VCaP (cell line): ENCODE data around the gene ACYP1.

Source experiments
- H3K27ac ChIP-seq: fragments of 450-650 bp; 2 replicates; pipeline ENCODE4 v1.5.1; 2017
- TF ChIP-seq, protein P1 (sequence below): fragments of 450-650 bp; conservative IDR thresholded peaks from 2 replicates; pipeline ENCODE4 v1.5.1; 2017; ENCODE audit warnings: mild to moderate bottlenecking, moderate library complexity

ACYP1 gene

DNA sequence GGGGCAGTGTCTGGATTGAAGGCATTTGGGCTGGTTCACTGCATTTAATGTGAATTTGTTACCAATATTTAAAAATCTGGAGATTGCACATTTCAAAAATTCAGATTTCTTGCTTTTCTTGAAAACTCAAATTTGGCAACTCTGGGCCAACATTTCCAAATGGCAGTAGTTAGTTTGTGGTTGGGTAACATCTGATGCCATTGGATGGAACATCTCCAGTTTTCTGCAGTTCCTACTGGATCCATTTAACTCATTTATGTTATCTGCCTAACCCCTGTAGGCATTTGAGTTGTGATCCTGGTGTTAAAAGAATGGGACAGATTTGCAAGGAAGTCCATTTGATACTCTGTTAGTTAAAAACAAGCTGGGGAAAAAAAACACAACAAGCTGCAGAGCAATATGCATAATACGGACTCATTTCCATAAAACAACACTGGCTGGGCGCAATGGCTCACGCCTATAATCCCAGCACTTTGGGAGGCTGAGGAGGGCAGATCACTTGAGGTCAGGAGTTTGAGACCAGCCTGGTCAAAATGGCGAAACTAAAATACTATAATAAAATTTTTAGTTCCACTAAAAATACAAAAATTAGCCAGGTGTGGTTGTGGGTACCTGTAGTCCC, 53.2 kb downstream of the ACYP1 start:
- TF ChIP-seq, protein P1, sequence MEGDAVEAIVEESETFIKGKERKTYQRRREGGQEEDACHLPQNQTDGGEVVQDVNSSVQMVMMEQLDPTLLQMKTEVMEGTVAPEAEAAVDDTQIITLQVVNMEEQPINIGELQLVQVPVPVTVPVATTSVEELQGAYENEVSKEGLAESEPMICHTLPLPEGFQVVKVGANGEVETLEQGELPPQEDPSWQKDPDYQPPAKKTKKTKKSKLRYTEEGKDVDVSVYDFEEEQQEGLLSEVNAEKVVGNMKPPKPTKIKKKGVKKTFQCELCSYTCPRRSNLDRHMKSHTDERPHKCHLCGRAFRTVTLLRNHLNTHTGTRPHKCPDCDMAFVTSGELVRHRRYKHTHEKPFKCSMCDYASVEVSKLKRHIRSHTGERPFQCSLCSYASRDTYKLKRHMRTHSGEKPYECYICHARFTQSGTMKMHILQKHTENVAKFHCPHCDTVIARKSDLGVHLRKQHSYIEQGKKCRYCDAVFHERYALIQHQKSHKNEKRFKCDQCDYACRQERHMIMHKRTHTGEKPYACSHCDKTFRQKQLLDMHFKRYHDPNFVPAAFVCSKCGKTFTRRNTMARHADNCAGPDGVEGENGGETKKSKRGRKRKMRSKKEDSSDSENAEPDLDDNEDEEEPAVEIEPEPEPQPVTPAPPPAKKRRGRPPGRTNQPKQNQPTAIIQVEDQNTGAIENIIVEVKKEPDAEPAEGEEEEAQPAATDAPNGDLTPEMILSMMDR, result no peak
- H3K27ac ChIP-seq, result no peak overlapping the region

DNA sequence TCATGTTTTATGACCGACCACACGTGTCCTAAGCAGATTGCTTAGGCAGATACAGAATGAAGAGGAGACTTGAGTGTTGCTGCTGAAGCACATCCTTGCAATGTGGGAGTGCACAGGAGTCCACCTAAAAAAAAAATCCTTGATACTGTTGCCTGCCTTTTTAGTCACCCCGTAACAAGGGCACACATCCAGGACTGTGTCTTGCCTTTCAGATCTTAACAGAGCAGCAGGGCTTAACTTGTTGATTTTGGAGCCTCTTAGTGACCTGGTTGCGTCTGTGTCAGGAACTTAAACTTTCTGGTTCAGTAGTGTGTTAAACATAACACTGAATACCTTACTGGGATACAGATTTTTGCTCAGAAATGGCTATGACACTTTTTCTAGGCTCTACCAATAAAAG, 54.6 kb downstream of the ACYP1 start:
- no peak overlapping the region for H3K27ac ChIP-seq
- TF ChIP-seq, protein P1, result no peak

DNA sequence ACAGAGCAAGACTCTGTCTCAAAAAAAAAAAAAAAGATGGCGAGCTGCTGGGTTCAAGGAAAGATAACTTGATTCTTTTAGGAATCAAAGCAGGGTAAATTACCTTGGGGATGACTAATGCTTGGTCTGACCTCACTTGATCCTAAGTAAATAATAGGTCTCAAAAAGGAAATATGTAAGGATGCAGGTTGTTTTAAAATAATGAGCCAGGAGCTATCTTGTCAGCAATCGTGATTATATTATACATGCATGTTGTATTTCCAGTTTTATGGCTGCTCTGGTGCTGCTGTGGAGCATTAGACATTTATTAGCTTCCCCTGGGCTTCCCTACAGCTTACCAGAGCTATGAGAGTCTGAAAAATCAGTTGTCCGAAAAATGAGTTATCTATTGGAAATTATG, 58.5 kb downstream of the ACYP1 start:
- H3K27ac ChIP-seq, result no peak overlapping the region

DNA sequence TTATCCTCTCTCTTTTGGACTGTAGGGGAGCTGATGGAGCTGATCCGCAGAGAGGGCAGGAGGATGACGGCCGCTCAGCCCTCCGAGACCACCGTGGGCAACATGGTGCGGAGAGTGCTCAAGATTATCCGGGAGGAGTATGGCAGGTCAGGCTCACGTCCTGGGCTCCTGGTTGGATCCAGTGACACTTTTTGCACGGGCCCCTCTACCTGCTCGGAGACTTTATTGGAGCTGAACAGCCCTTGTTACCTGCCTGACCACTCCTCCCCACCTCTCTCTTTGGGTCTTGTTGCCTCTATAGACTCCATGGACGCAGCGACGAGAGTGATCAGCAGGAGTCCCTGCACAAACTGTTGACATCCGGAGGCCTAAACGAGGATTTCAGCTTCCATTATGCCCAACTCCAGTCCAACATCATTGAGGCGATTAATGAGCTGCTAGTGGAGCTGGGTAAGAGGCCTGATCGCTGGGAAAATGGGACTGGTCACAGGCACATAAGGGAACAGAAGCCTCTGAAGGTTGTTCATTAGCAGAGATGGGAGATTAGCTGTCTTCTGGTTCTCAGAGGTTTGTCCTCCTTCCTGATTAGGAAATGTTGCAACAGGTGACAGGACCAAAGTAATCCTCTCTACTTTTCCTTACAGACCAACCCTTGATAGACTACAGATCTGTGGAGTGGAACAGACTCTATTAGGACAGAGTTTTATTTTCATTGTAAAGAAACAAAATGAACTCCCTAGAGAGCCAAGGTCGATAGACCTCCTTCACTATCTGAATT, 60.4 kb downstream of the ACYP1 start:
- TF ChIP-seq, protein P1, result no peak
- peak overlapping the region; percentile 75 for H3K27ac ChIP-seq

More for the DNA sequence above, 58.5 kb downstream of the ACYP1 start:
- TF ChIP-seq, protein P1, result no peak
